AG04449 (cell line): Measurements from ENCODE around the gene HS3ST6.
"Not testable (repeated sequence)": the region's sequence is repeated elsewhere in the genome, so short reads cannot be mapped to it uniquely, and the experiment has no call there.

ENCODE experiments used
- CTCF ChIA-PET: fragments of 350-600 bp; formaldehyde crosslinking; extraction: SDS; loops from one replicate; lab custom pipeline; 2021; ENCODE audit warnings: antibody characterized with exemption; lab: Yijun Ruan, JAX
- POLR2A ChIA-PET: fragments of 400-600, 350-600 bp; formaldehyde crosslinking; extraction: SDS; loops from one replicate; lab custom pipeline; 2020; ENCODE audit warnings: antibody characterized with exemption, inconsistent platforms; lab: Yijun Ruan, JAX
- DNase-seq: peaks from one replicate; pipeline ENCODE4 v3.0.0-alpha.2; 2010; ENCODE audit warnings: low read depth, low spot score
- H3K4me3 ChIP-seq: 2 replicates; pipeline ENCODE4 v1.5.1; 2011; ENCODE audit warnings: low read depth, mild to moderate bottlenecking, control low read depth, low read length
- TF ChIP-seq, protein P1 (sequence below): IDR thresholded peaks from one replicate; pipeline ENCODE4 v1.5.1; 2011; ENCODE audit warnings: mild to moderate bottlenecking, moderate library complexity, low read length, control low read depth, inconsistent platforms; ENCODE audit not compliant: insufficient read depth; ENCODE audit errors: missing control alignments

The HS3ST6 gene

DNA sequence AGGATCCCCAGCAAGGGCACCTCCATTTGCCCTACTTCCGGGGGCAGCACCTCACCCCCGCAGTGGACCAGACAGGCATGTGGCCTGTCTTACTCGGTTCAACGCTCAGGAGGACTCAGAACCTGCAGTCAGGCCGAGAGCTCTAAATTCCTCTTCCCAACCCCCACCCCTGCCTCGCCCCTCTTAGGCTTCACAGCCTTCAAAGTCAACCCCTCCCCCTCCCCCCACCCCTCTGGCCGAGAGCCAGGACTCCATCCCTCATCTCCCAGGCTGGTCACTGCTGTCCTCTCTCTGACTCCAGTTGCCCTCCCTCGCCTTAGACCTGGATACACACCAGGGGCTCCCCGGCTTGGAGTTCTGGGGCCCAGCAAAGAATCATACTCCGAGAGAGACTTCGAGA lies 8.1 kb upstream of the HS3ST6 start:
- H3K4me3 ChIP-seq, result no peak overlapping the region
- TF ChIP-seq, protein P1, sequence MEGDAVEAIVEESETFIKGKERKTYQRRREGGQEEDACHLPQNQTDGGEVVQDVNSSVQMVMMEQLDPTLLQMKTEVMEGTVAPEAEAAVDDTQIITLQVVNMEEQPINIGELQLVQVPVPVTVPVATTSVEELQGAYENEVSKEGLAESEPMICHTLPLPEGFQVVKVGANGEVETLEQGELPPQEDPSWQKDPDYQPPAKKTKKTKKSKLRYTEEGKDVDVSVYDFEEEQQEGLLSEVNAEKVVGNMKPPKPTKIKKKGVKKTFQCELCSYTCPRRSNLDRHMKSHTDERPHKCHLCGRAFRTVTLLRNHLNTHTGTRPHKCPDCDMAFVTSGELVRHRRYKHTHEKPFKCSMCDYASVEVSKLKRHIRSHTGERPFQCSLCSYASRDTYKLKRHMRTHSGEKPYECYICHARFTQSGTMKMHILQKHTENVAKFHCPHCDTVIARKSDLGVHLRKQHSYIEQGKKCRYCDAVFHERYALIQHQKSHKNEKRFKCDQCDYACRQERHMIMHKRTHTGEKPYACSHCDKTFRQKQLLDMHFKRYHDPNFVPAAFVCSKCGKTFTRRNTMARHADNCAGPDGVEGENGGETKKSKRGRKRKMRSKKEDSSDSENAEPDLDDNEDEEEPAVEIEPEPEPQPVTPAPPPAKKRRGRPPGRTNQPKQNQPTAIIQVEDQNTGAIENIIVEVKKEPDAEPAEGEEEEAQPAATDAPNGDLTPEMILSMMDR, result no peak
- POLR2A ChIA-PET, result no interaction called here
- DNase-seq, result no peak
- CTCF ChIA-PET, result interaction anchor here (8.4 kb wide), 1 partner anchor 58 kb away, joined by 345 read pairs; the partner anchor contains the start of gene MEIOB

- no peak overlapping the region for H3K4me3 ChIP-seq
- no peak for DNase-seq
- POLR2A ChIA-PET, result no interaction called here
- TF ChIP-seq, protein P1, result no peak
- CTCF ChIA-PET, result interaction anchor here (0.9 to 1.9 kb wide), 5 partner anchors 12 to 71 kb away, joined by 3 to 8 read pairs (median 5); no protein-coding TSS in a partner anchor
Observed at GRCh38 chr16:1924095-1924494, 5.9 kb upstream of the HS3ST6 start.

- DNase-seq, result no peak
- TF ChIP-seq, protein P1, result peak; percentile 30
- no peak overlapping the region for H3K4me3 ChIP-seq
- ChIA-PET CTCF (interaction anchor here (0.9 to 1.9 kb wide), 7 partner anchors 11 to 82 kb away, joined by 3 to 8 read pairs (median 3); no protein-coding TSS in a partner anchor), POLR2A (no interaction called here)
Observed at GRCh38 chr16:1923299-1924034, 5.3 kb upstream of the HS3ST6 start.

DNA sequence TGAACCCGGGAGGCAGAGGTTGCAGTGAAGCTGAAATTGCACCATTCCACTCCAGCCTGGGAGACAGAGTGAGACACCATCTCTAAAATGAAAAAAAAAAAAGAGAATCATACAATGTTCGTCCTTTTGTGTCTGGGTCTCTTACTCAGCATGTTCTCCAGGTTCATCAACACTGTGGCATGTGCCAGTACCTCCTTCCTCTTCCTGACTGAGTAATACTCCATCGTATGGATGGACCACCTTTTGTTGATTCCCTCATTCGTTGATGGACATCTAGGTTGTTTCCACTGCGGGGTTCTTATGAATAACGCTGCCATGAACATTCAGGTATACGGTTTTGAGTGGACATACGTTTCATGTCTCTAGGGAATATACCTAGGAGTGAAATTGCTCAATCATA lies 4.1 kb upstream of the HS3ST6 start:
- no peak for DNase-seq
- H3K4me3 ChIP-seq, result no peak overlapping the region
- TF ChIP-seq, protein P1, result no peak
- CTCF ChIA-PET, result interaction anchor here (1.4 to 1.7 kb wide), 2 partner anchors 57 to 81 kb away, joined by 3 to 8 read pairs; no protein-coding TSS in a partner anchor
- POLR2A ChIA-PET, result no interaction called here

DNA sequence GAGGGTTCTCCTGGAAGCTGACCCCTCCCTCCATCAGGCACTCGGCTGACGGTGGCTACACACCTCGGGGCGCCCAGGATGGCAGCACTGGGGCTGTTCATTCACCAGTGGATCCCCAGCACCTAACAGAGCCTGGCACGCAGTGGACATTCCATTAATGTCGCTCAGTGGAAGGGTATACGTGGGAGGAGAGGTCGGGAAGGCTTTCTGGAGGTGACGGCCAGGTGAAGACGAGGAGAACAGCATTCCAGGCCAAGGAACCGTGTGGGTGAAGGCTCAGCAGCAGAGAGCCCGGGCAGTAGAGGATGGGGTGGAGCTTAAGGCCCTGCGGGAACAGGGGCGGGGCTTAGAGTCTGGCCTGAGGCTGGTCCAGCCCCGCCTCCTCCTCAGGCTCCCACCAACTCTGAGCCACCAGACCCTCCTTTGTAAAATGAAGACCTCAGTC lies 2.5 kb upstream of the HS3ST6 start:
- ChIA-PET POLR2A (no interaction called here), CTCF (interaction anchor here (2.6 kb wide), 1 partner anchor 9 kb away, joined by 11 read pairs; no protein-coding TSS in a partner anchor)
- no peak overlapping the region for H3K4me3 ChIP-seq
- TF ChIP-seq, protein P1, result no peak
- DNase-seq, result no peak

DNA sequence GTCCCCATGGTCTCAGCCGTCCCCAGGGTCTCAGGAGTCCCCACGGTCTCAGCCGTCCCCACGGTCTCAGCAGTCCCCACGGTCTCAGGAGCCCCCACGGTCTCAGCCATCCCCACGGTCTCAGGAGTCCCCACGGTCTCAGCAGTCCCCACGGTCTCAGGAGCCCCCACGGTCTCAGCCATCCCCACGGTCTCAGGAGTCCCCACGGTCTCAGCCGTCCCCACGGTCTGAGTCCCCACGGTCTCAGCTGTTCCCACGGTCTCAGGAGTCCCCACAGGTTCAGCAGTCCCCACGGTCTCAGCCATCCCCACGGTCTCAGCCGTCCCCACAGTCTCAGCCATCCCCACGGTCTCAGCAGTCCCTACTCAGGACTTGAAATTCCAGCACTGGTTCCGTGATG lies 1.9 kb upstream of the HS3ST6 start:
- POLR2A ChIA-PET, H3K4me3 ChIP-seq, DNase-seq: not testable (repeated sequence)
- CTCF ChIA-PET, result interaction anchor here (2.6 kb wide), 1 partner anchor 9 kb away, joined by 11 read pairs; no protein-coding TSS in a partner anchor
